ENCODE results near the gene RNF181. TPM values are rescaled to one million over a fixed set of nuclear protein-coding genes. Genes with fewer than 3 reads are reported as not detected.
A peak's percentile ranks its signal among the peaks of the same experiment; 100 is the strongest.
"Not testable (repeated sequence)": the region's sequence is repeated elsewhere in the genome, so short reads cannot be mapped to it uniquely, and the experiment has no call there.

Gene RNF181
- polyA plus RNA-seq, 12 donors = 50.8 to 72.4 (median 61.3) TPM; not detected in 1

GRCh38 chr2:85592299-85592698, 3.2 kb upstream of the RNF181 start:
- not testable (repeated sequence) for DNase-seq

GRCh38 chr2:85593023-85593422, 2.5 kb upstream of the RNF181 start:
- DNase-seq = no peak

- DNase-seq = no peak
Measured at GRCh38 chr2:85594715-85595300, 737 bp upstream of the RNF181 start.

- DNase-seq = no peak
Measured at GRCh38 chr2:85596026-85596333, 435 bp downstream of the RNF181 start.

GRCh38 chr2:85596486-85597143, 1.1 kb downstream of the RNF181 start:
- DNase-seq = no peak

- DNase-seq = no peak
Measured at GRCh38 chr2:85597241-85597640, 1.7 kb downstream of the RNF181 start.

GRCh38 chr2:85598594-85599340, 3.2 kb downstream of the RNF181 start:
- DNase-seq = no peak

GRCh38 chr2:85599468-85600234, 4.1 kb downstream of the RNF181 start:
- no peak for DNase-seq

GRCh38 chr2:85600235-85600575, 4.7 kb downstream of the RNF181 start:
- no peak for DNase-seq

GRCh38 chr2:85600951-85601770, 5.6 kb downstream of the RNF181 start:
- no peak for DNase-seq

- DNase-seq = no peak
Measured at GRCh38 chr2:85601771-85602475, 6.4 kb downstream of the RNF181 start.

GRCh38 chr2:85602476-85603234, 7.1 kb downstream of the RNF181 start, which contains the start of gene TMEM150A:
Gene TMEM150A, minus strand, starts transcription at chr2:85602698. Its CDS starts 750 bp downstream, at chr2:85601948.
- DNase-seq = peak; percentile 90

GRCh38 chr2:85604133-85604444, 8.5 kb downstream of the RNF181 start:
- not testable (repeated sequence) for DNase-seq

- no peak for DNase-seq
Measured at GRCh38 chr2:85604568-85605339, 9.2 kb downstream of the RNF181 start.

GRCh38 chr2:85605406-85606115, 10.0 kb downstream of the RNF181 start:
- DNase-seq = no peak

GRCh38 chr2:85606116-85606455, 10.5 kb downstream of the RNF181 start:
- DNase-seq = no peak

- DNase-seq = no peak
Measured at GRCh38 chr2:85607268-85608215, 12.0 kb downstream of the RNF181 start.

GRCh38 chr2:85611217-85611704, 15.7 kb downstream of the RNF181 start:
- no peak for DNase-seq
